ENCODE results near the gene VIT.
"Not testable (repeated sequence)": the region's sequence is repeated elsewhere in the genome, so short reads cannot be mapped to it uniquely, and the experiment has no call there.

VIT gene

DNA sequence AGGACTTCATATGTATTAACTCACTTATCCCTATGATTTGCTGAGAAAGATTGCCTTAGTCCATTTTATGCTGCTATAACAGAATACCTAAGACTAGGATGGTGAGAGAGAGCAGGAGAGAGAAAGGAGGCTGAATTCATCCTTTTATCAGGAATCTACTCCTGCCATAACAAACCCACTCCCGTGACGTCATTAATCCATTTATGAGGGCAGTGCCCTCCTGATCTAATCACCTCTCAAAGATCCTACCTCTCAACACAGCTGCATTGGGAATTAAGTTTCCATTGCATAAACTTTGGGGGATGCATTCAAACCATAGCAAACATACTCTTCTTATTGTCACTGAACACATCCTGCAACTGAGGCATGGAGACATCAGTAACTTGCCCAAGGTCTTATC lies 122.0 kb downstream of the VIT start:
- no peak for DNase-seq

GRCh38 chr2:36819095-36819711 lies 122.7 kb downstream of the VIT start:
- no peak for DNase-seq

- no peak for DNase-seq
Observed at GRCh38 chr2:36820942-36821605, 124.6 kb downstream of the VIT start.

- DNase-seq = no peak
Observed at GRCh38 chr2:36823862-36824261, 127.4 kb downstream of the VIT start.

DNA sequence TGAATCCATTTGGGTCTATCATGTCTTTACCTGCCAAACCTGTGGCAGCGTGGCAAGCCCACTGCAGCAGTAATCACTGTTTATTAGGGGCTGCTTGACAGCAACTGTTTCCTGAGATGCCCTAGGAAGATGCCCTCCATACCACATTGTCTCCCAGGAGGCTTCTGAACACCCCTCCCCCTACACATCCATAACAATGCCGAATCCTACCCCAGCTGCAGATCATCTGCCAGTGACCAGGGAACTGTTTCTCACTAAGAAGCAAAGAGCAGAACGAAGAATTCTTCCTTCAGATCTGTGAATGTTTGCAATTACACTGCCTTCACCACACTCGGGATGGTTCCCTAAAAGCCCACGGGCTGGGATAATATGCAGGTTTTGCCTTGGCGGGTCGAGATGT lies 127.8 kb downstream of the VIT start:
- no peak for DNase-seq

GRCh38 chr2:36824683-36825082 lies 128.2 kb downstream of the VIT start:
- not testable (repeated sequence) for DNase-seq

- DNase-seq = no peak
Observed at GRCh38 chr2:36831185-36831584, 134.7 kb downstream of the VIT start.

DNA sequence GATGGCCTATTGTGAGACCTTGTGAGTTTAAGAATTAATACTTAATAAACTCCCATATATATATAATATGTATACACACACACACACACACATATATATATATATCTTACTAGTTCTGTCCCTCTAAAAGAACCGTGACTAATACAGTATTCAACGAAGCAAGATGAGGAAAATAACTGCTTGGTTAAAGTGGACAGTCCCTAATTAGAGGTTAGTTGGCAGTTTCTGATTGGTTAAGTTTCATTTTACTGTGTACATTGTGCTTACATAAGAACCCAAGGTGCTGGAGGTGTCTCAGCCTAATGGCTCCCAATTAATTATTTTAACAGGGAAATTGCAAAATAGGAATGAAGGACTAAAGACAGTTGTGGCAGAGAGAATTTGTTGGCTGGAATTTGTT lies 137.7 kb downstream of the VIT start:
- no peak for DNase-seq

DNA sequence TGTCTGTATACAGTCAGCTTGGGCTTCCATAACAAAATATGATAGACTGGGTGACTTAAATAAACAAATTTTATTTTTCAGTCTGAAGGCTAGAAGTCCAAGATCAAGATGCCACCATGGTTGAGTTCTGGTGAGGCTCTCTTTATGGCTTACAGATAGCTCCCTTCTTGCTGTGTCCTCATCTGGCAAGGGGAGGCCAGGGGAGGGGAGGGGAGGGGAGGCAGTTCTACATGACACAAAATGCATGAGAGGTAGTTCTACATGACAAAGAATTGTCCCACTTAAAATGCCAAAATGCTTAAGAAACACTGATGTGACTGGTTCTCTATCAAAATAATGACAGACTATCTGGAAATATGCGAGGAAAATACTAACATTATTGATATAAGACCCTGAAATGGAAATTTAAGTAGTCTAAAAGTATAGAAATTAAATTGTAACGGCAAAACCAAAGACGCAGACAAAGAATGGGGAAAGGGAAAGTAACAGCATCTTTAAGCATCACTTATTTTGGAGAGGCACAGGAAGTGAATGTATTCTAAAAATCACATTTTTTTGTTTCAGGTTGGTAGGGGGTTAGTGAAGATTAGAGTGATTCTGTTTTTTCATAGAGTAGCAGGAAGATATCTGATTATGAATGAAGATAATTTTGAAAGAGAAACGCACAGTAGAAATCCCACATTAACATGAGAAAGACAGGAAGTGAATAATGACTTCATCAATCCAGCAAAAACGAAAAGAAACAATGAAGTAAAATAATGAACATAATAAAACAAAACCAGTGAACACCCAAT lies 138.4 kb downstream of the VIT start:
- DNase-seq = no peak

GRCh38 chr2:36839976-36840617 lies 143.6 kb downstream of the VIT start:
- no peak for DNase-seq

DNA sequence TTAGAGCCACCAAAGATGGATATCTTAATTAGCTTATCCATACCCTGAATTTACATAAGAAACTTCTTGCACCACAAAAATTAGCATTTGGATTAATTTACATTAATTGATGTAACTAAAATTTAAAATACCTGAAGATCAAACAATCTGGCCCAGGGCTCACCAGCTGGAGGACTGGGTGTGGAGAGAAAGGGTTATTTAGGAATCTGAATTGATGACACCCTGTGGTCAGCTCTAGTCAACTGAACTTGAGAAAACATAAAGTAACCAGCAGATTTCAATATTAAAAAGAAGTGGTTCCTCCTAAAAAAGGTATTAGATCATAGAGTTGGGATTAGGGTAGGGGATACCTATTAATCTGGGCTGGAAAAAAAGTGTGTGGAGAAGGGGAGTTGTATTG lies 147.3 kb downstream of the VIT start:
- DNase-seq = no peak

- DNase-seq = no peak
Observed at GRCh38 chr2:36849265-36849664, 152.8 kb downstream of the VIT start.

DNA sequence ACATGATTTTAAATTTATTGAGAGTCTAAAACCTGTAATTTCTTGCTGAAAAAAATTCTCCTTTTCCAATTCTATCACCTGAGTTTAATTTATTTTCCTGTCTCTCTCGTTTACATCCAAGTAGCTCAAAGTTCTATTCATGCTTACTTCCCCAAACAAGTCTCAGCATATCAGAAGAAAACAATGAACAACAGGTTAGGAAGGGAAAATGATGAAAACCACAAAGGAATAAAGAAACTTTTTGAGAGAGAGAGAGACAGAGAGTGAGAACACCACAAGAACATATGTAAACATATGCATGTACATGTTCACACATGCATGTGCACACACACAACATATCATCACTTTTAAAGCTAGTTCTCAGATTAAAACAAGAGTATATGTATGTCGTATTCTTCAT lies 157.7 kb downstream of the VIT start:
- no peak for DNase-seq

DNA sequence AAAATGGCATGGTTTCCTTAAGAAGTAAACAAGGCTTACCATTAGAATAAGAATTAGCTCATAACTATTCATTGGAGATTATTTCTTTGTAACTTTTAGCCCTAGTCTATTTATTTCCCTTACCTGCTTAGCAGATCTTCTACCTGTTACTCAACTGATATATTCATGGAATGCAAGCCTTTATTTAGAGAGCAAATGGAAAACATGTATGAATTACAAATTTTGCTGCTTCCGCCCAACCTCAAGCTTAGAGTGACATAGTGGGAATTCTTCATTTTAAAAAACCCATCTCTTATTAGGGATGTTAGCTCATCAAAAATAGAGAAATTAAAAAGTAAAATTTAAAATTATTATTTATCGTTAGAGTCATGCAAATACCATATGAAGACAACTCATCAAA lies 158.9 kb downstream of the VIT start:
- no peak for DNase-seq

DNA sequence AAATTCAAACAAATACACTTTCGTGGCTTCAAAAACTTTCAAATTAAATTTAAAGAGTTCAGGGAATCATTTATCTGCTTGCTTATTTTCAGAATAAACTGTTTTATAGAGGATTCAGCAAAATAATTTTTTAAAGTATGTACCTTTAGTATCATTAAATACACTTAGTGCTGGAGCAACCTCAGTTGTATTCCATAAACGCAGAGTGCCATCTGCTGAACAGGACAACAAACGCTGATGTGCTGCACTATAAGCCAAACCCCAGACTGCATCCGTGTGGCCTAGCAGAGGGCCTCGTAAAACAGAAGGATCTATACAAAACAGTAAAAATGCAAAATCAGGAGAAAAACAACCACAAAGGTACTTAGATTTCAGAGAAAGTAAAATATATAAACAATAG lies 161.2 kb downstream of the VIT start:
- no peak for DNase-seq

DNA sequence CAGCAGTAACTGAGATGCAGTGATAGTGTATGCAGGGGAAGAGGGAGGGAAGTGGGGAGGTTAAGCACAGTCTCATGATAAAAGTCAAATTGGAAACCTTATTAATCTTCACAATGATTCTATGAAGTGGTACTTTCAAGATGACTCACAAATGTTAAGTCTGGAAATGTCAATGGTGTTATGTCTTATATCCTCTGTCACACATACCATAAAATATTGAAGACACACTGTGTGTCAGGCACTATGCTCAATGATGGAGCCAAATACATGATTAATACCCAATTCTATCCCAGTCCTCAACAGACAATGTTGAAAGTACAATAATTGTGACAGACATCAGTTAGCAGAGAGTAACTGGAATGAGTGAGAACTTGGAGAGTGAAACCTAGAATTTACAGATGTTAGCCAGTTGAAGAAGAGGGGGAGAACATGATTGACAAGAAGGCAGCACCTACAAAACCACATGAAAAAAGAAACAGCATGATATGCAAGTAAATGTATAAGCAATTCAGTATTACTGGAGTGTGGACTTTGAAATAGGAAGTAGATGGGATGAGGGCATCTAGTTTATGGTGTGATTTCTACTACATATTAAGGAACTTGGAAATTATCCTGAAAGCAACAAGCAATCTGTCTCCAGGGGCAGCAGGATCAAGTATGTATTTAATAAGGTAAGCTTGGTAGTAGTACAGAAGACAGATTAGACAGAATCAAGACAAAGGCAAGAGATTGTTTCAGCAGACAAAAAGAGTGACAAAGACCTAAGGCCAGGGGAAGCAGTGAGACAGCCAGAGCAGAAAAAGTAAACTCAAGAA lies 162.3 kb downstream of the VIT start:
- DNase-seq = no peak

DNA sequence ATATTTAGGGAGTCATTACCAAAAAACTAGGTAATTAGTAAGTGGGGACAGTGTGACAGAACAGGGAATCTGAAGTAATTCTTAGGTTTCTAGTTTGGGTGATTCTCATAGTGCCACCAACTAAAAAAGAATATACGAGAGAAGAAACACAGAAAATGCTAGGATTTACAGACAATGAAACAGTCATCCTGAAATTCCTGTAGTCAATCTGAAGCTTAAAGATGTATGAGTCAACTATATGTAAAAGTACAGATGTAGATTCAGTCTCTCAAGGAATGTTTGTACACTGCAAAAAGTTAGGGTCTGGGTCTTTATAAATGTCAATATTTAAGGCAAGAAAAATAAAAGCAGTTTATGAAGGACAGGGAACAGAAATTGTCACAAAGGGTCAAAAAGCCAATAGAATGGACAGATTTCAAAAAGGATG lies 162.9 kb downstream of the VIT start:
- DNase-seq = no peak

GRCh38 chr2:36861896-36862295 lies 165.4 kb downstream of the VIT start:
- no peak for DNase-seq
